ENCODE measurements around the gene HECW1.
"Not testable (repeated sequence)": the region's sequence is repeated elsewhere in the genome, so short reads cannot be mapped to it uniquely, and the experiment has no call there.

HECW1 gene

GRCh38 chr7:43151076-43151475 is 38.6 kb downstream of the HECW1 start:
- no peak for DNase-seq

- no peak for DNase-seq
Measured at GRCh38 chr7:43152696-43153095, 40.2 kb downstream of the HECW1 start.

GRCh38 chr7:43155636-43156035 is 43.2 kb downstream of the HECW1 start:
- no peak for DNase-seq

- no peak for DNase-seq
Measured at GRCh38 chr7:43163885-43164284, 51.4 kb downstream of the HECW1 start.

GRCh38 chr7:43164757-43165156 is 52.3 kb downstream of the HECW1 start:
- DNase-seq, result no peak

- no peak for DNase-seq
Measured at GRCh38 chr7:43166686-43167085, 54.2 kb downstream of the HECW1 start.

- no peak for DNase-seq
Measured at GRCh38 chr7:43169076-43169475, 56.6 kb downstream of the HECW1 start.

- DNase-seq, result no peak
Measured at GRCh38 chr7:43170571-43170970, 58.1 kb downstream of the HECW1 start.

GRCh38 chr7:43175570-43176200 is 63.2 kb downstream of the HECW1 start:
- no peak for DNase-seq

GRCh38 chr7:43179393-43179792 is 66.9 kb downstream of the HECW1 start:
- no peak for DNase-seq

GRCh38 chr7:43192806-43193460 is 80.5 kb downstream of the HECW1 start:
- no peak for DNase-seq

- no peak for DNase-seq
Measured at GRCh38 chr7:43193893-43194292, 81.4 kb downstream of the HECW1 start.

GRCh38 chr7:43195256-43195655 is 82.8 kb downstream of the HECW1 start:
- no peak for DNase-seq

GRCh38 chr7:43195768-43196167 is 83.3 kb downstream of the HECW1 start:
- DNase-seq, result no peak

- no peak for DNase-seq
Measured at GRCh38 chr7:43196379-43196778, 83.9 kb downstream of the HECW1 start.

GRCh38 chr7:43198016-43198415 is 85.6 kb downstream of the HECW1 start:
- no peak for DNase-seq

- DNase-seq, result no peak
Measured at GRCh38 chr7:43198599-43199090, 86.2 kb downstream of the HECW1 start.

- no peak for DNase-seq
Measured at GRCh38 chr7:43199371-43200160, 87.1 kb downstream of the HECW1 start.

GRCh38 chr7:43201912-43202311 is 89.5 kb downstream of the HECW1 start:
- DNase-seq, result no peak

- DNase-seq, result no peak
Measured at GRCh38 chr7:43204081-43204480, 91.6 kb downstream of the HECW1 start.

- no peak for DNase-seq
Measured at GRCh38 chr7:43205171-43205795, 92.8 kb downstream of the HECW1 start.

- DNase-seq, result no peak
Measured at GRCh38 chr7:43208242-43208641, 95.8 kb downstream of the HECW1 start.

GRCh38 chr7:43210539-43210938 is 98.1 kb downstream of the HECW1 start:
- DNase-seq, result not testable (repeated sequence)

All from NCI-H1048 (cell line).